NCI-H69 (cell line): ENCODE data around the gene MYBPC3.
"Not testable (repeated sequence)": the region's sequence is repeated elsewhere in the genome, so short reads cannot be mapped to it uniquely, and the experiment has no call there.

ENCODE experiments used
- DNase-seq: peaks from one replicate; lab custom pipeline; 2025; lab: John Stamatoyannopoulos, UW

MYBPC3 gene

DNA sequence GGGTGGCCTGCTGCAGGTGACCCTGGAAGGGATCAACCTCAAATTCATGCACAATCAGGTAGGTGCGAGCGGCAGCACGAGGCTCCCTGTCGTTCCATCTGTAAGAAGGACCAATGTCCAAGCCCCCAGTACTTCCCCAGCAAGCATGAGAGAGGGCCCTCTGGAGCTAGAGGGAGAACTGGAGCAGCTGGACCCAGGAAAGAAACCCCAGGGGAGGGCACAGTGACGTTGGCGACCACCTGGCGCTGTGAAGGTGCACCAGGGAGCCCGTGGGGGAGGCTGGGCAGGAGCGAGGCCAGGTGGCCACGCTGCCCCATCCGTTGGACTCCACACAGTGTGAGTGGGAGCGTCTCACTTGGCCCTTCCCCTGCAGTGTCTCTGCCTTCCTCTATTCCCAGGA, 28.0 kb downstream of the MYBPC3 start:
- no peak for DNase-seq

DNA sequence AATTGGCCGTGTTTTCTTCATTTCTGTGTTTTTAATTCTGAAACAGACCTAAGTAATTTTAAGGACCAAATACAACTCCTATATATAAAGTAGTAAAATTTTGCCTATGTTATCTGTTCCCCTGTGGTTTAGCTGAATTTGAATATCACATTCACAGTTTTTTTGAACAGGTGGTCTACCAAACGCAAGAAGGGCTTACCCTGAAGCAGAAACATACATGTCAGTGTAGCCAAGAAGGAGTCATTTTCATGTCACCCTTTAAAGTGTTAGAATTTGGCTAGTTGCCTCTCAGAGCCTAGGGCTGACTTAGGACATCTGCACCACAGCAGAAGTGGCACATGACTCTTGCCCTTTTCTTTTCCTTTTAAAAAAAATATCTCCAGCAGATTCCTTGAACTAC, 34.3 kb downstream of the MYBPC3 start:
- DNase-seq = no peak

DNA sequence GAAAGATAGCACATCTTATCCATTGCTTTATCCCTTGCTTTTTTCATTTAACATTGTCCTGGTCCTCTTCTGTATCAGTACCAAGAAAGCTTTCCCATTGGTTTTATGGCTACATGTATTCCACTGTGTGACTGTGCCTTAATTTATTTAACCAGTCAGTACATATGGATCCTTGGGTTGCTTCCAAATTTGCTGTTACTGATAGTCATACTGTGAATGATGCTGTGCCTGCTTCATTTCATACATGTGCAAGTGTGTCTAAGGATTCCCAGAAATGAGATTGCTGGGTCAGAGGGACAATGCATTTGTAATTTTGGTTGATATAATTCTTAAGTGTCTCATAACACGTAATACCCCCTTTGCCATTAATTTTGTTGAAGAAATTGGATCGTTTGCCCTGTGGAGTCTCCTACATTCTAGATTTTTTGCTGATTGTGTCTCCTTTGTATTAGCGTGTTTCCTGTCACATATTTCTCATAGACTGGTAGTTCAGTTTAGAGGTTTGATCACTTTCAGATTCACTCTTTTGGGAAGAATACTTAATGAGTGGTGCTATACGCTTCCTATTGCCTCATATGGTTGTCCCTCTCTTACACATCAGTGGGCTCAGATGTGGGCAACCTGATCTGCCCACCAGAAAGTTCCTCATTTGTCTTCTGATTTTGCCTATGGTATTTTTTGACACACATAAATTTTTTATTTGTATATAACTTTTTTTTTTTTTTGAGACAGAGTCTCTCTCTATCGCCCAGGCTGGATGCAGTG, 35.3 kb downstream of the MYBPC3 start:
- no peak for DNase-seq

DNA sequence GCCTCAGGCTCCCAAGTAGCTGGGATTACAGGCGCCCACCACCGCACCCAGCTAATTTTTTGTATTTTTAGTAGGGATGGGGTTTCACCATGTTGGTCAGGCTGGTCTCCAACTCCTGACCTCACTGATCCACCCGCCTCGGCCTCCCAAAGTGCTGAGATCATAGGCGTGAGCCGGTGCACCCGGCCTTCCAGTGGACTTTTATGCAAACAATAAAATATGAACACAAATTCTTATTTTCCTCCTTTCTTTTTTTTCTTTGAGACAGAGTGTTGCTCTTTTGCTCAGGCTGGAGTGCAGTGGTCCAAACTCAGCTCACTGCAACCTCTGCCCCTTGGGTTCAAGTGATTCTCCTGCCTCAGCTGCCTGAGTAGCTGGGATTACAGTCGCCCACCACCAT, 36.0 kb downstream of the MYBPC3 start:
- DNase-seq = not testable (repeated sequence)

DNA sequence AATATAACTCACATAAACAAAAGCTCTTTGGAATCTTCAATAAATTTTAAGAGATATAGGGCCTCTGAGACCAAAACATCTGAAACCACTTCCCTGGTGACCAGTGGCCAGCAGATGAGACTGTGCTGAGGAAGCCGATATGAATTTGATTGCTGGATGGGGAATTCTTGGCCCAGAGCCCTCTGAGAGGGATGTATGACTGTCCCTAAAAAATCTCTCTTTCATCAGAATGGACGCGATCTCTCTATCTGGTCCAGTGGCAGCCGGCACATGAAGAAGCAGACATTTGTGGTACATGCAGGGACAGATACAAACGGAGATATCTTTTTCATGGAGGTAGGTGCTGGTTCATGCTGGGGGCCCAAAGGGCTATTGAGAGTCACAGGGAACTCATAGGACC, 37.5 kb downstream of the MYBPC3 start:
- no peak for DNase-seq

DNA sequence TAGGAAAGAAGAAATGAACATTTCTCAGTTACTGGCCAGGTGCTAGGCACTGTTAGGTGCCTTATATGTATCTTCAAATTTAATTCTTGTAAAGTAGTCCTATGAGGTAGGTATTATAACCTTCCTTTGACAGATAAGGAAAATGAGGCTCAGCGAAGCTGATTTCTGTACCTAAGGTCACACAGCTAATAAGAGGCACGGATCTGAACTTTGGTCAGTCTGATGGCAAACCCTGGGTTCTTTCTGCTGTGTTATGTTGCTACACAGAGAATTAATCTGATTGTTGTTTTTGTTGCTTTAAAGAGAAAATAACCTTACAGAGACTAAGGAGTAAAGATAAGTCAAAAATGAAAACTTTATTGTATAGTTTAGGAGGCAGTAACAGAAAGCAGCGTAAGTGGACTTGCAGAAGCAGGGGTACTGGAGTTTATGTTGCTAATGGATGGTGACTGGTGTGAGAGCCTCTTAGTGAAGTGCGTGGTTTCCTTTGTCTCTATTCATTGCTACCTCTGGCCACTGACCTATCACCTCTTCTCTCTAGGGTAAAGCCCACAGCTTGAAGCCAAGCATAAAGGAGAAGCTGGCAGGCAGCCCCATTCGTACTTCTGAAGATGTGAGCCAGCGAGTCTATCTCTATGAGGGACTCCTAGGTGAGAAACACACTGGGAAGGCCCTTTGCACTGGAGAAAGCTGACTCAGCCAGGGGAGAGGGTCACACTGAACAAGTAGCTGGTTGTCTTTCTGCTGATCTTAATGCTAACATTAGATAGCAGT, 44.3 kb downstream of the MYBPC3 start:
- DNase-seq = no peak

DNA sequence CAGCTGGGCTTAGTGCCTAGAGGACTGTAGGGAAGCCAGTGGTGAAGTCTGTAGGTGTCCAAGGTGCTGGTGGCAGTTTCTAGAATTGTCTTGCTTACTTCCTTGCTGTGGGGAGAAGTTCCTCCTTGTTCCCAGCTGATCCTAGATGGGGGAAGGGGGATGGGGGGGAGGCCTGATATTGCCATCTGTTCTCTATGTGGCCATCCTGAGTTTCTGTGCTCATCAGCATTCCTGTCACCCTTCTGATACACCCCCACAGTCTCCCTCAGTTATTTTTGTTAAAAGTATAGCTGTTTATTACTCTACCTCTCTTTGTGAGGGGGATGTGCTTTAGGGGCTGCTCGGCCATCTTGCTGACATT, 46.0 kb downstream of the MYBPC3 start:
- DNase-seq = no peak

DNA sequence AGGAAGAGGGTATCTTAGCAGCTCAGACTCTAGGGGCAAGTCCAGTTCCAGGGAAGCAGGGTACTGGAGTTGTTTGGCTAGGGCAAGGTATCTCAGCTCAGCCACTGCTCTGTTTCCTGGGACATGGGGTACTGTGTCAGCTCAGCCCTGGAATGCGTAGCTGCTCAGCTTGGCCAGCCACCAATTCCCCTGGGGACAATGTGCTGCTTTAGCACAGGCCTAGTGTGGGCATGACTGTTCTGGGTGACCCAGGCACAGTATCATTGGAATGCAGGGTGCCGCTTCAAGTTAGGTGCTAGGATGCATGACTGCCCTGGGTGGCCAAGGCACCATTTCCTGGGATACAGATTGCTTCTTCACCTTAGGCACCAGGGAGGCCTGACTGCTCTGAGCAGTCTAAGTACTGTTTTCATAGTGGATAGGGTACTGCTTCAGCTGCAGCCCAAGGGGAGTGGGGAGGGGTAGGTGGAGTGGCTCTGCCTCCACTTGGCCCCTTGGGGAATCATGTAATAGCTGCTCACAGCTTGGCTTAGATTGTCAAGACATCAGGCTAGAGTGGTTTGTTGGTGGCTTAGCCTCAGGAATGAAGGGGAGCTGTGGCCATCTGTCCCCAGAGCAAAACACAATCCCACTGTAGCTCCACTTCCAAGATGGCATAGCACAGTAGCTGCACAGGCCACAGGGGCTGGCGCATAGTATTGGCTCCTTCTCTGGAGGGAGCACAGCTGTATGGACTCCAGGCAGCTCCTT, 46.6 kb downstream of the MYBPC3 start:
- peak; percentile 31 for DNase-seq

DNA sequence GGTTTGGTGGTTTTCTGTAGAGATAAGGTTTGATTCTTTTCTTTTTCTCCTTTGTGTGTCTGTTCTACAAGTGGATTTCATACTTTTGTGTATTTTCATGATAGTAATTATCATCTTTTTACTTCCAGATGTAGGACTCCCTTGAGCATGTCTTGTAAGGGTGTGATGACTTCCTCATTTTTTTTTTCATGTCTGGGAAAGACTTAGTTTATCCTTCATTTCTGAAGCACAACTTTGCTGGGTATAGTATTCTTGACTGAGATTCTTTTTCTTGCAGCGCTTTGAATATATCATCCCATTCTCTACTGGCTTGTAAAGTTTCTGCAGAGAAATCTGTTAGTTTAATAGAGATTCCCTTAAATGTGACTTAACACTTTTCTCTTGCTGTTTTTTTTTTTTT, 49.6 kb downstream of the MYBPC3 start:
- DNase-seq = no peak

DNA sequence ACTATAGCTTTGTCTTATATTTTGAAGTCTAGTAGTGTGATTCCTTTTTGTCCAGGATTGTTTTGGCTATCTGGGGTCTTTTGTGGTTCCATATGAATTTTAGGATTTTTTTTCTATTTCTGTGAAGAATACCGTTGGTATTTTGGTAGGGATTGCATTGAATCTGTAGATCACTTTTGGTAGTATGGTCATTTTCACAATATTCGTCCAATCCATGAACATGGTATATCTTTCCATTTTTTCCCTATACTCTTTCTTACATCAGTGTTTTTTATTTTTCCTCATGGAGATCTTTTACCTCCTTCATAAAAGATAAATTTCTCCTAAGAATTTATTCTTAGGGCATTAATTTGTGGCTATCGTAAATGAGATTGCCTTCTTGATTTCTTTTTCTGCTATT, 53.4 kb downstream of the MYBPC3 start:
- DNase-seq = no peak

DNA sequence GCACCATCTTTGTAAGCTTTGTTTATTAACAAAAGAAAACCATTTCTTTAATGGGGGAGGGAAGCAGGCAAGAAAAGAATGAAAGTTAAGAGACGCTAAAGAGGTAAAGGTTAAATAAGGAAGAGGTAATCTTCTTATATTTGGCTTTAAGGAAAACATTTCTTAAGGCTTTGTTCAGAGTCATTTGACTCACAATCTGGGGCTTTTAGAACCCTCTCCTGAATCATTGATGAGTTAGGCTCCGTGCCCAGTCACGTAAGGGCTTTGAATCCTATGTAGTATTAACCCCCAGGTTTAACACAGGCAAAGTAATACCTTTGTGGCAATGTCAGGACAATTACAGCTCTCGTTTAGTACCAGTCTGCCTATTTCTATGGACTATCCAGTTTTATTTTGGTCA, 56.5 kb downstream of the MYBPC3 start:
- DNase-seq = no peak

DNA sequence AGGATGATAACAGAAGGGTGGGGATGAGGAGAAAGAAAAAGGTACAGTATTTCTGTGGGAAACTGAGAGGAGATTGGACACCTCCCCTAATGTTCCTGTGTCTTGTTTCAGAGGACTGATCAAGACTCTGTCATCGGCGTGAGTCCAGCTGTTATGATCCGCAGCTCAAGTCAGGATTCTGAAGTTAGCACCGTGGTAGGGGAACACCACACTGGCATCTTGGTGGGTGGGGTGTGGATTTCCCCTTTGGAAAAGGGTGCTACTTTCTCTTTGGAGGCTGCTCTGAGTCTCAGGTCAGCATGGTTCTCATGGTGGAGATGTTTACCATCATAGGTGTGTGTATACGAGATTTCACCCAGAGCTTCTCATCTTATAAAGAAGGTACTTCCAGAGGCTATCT, 57.1 kb downstream of the MYBPC3 start:
- no peak for DNase-seq

DNA sequence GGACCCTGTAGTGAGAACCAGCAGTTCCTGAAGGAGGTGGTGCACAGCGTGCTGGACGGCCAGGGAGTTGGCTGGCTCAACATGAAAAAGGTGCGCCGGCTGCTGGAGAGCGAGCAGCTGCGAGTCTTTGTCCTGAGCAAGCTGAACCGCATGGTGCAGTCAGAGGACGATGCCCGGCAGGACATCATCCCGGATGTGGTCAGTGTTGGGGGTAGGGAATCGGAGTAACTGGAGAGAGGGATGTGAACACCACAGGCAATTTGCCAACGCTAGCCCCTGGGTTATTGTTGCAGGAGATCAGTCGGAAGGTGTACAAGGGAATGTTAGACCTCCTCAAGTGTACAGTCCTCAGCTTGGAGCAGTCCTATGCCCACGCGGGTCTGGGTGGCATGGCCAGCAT, 62.6 kb downstream of the MYBPC3 start:
- no peak for DNase-seq

DNA sequence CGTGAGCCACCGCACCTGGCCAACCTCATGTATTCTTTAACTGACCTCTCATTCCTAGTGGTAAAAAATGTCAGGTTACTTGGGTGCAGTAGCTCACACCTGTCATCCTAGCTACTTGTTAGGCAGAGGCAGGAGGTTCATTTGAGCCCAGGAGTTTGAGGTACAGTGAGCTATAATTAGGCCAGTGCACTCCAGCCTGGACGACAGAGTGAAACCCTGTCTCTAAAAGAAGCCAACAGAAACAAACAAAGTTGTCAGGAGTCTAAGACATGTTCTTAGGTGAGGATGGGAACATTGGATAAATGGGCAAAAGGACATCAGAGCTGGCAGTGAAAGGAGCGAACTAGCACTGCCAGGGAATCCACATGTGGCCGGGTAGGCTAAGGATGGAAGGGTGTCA, 64.4 kb downstream of the MYBPC3 start:
- no peak for DNase-seq

DNA sequence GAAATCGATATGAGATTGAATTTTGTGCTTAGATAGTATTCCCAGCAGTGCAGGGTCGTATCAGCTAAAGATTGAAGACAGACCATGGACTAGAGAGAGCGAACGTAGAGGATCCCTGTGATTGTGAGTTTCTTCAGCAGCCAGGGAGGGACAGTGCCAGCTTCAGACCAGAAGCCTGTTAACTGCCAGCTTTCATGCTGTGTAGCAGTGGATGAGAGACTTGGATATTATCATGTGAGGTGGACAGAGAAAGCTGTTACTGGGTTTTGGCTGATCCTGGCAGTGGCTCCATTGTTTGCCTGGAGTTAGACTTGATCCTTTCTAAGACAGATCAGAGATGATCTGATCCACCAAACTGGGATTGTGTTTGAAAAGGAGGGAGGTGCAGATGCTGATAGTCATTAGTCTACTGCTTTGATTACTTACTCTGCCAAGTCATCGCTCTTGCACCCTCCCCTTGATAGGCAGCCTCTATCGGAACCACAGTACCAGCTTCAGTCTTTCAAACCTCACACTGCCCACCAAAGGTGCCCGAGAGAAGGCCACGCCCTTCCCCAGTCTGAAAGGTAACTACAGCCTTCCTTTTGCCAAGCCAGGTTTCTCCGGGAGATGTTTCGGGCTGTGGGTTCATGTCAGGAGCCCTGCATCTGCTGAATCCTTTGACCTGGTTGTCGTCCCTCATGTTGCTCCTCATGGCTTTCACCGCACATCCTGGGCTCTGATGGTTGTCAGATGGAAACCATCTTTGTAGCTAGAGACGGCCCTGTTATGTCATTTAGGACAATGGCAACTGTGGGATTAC, 66.3 kb downstream of the MYBPC3 start:
- DNase-seq = no peak

DNA sequence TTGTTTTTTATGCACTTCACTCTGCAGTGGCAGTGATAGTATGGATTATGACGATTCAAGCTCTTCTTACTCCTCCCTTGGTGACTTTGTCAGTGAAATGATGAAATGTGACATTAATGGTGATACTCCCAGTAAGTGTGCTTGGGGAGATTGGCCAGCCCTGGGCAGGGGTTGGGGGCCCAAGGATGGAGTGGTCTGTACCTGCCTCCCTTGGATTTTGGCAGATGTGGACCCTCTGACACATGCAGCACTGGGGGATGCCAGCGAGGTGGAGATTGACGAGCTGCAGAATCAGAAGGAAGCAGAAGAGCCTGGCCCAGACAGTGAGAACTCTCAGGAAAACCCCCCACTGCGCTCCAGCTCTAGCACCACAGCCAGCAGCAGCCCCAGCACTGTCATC, 68.4 kb downstream of the MYBPC3 start:
- no peak for DNase-seq

DNA sequence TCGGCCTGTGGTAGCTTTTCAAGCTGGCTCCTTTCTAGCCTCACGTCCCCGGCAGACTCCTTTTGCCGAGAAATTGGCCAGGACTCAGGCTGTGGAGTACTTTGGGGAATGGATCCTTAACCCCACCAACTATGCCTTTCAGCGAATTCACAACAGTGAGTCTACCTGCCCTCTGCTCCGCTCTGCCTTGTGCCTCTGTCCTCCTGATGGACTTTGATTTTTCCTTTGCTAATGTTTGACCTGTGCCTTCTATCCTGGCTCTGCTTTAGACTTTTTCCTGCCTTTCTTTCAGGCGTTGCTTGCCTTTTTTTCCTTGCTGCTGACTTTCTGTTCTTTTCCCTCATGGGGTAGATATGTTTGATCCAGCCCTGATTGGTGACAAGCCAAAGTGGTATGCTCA, 70.0 kb downstream of the MYBPC3 start:
- no peak for DNase-seq
